ENCODE measurements around the gene FOXF1. TPM values are rescaled to one million over a fixed set of nuclear protein-coding genes. Genes with fewer than 3 reads are reported as not detected.

The FOXF1 gene
- total and polyA plus RNA-seq, 12 donors, result 0.07 to 0.64 (median 0.27) TPM; not detected in 3

DNA sequence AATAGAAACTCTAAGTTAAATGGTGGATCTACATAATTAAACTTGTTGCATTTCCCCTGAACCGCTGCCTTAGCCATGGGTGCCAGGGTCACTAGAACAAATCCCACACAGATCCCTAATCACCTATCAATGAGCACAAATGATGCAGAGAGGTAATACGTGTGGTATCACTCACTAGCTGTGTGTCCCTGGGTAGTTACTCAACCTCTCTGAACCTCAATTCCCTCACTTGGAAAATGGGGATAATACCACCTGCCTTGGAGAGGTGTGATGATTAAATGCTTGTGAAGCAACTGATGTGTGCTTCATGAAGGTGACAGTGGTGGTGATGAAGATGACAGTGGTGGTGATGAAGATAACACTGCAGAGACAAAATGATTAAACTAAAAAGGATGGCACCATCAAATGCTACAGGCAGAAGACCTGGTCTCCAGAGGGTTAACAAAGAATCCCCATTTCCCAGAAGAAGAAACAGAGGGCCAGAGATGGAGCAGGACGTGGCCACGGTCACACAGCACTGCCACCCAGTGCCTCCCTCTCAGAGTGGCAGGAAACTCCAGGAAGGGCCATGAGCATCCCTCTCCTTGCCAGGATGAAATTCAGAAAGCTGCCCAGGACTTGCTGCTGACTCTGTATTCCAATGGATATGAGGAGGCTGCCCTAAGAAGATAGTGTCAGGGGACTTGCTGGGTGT, 17.9 kb upstream of the FOXF1 start:
- no peaks in the 10 kb centered on the region for H3K4me1 ChIP-seq (replicated peaks in 1 of 2)

DNA sequence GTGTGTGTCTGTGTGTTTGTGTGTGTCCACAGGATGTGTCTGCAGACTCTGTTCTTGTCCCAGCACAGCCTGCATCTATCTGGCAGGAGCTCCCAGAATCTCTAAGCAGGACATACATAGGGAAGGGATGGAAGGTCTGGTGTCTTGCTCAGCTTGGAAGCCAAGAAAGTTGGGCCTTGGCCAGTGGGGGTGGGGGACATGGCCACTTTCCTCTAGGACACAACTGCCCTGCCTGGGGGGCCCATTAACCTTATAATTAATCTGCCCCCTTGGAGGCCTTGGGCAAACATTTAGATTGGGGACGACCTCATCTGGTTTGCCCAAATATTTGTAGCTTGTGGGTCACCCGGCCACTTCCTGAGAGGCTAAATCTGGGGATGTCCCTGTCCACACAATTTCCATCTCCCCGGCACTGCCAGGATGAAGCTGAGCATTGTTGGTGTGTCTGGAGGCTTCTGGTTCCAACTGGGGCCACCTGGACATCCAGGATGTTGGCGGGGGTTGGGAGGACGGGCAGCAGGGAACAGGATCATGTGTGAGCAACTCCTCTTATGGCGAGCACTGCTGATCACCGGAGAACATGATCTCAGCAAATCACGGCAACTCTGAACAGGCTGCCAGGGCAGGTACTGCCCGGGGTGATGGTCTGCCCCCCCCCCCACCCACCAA, 17.2 kb upstream of the FOXF1 start:
- Histone ChIP-seq H3K36me3 (replicated peaks in 1 of 2) (no peaks in the 10 kb centered on the region), H3K4me3 (no peak overlapping the region), H3K4me1 (replicated peaks in 1 of 2) (no peaks in the 10 kb centered on the region), H3K27me3 (peaks cover 64% of the 10 kb centered on the region), H3K9me3 (replicated peaks in 1 of 3) (no peaks in the 10 kb centered on the region), H3K27ac (no peak overlapping the region)
- DNase-seq, result no peak
- TF ChIP-seq, protein P1, sequence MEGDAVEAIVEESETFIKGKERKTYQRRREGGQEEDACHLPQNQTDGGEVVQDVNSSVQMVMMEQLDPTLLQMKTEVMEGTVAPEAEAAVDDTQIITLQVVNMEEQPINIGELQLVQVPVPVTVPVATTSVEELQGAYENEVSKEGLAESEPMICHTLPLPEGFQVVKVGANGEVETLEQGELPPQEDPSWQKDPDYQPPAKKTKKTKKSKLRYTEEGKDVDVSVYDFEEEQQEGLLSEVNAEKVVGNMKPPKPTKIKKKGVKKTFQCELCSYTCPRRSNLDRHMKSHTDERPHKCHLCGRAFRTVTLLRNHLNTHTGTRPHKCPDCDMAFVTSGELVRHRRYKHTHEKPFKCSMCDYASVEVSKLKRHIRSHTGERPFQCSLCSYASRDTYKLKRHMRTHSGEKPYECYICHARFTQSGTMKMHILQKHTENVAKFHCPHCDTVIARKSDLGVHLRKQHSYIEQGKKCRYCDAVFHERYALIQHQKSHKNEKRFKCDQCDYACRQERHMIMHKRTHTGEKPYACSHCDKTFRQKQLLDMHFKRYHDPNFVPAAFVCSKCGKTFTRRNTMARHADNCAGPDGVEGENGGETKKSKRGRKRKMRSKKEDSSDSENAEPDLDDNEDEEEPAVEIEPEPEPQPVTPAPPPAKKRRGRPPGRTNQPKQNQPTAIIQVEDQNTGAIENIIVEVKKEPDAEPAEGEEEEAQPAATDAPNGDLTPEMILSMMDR (IDR thresholded peaks at IDR 0.05), result no peak
- TF ChIP-seq POLR2A (IDR thresholded peaks at IDR 0.05), result no peak
- 26 to 37% (median 29%) methylated on average over 7 to 9 of the region's 9 CpGs for WGBS, 4 donors
- intact Hi-C loops (cut with DNase I), result no loop called here

More for the DNA sequence above, 17.9 kb upstream of the FOXF1 start:
- Histone ChIP-seq H3K36me3 (replicated peaks in 1 of 2) (no peaks in the 10 kb centered on the region), H3K9me3 (replicated peaks in 1 of 3) (no peaks in the 10 kb centered on the region), H3K4me3 (no peak overlapping the region), H3K27ac (no peak overlapping the region), H3K27me3 (peaks cover 57% of the 10 kb centered on the region)
- intact Hi-C loops (cut with DNase I), result no loop called here
- WGBS, 4 donors, result 43 to 60% (median 52%) methylated on average over 3 to 4 of the region's 4 CpGs
- DNase-seq, result no peak
- no peak for TF ChIP-seq POLR2A (IDR thresholded peaks at IDR 0.05)
- TF ChIP-seq, protein P1 (IDR thresholded peaks at IDR 0.05), result no peak

DNA sequence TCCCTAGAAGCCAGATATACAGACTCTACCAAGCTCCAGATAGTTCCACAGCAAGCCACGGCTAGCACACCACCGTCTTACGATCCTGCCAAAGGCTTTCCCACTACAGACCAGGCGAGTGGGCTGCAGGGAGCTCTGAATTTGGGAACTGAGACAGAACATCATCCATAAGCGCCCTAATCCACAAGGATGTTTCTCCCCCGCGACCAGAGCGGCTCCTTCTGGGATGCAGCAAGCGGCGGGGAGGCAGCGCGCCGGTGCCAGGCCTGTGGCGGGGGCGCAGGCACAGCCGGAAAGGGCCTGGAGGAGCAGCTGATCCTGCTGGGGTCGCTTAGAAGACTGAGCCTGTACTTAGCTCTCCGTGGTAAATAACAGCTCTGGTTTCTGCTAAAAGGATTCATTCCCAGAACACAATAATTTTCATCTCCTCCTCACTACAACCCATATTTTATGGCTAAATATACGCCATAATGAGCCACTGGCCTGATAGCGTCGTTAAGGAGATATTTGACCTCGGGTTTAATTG, 16.2 kb upstream of the FOXF1 start:
- H3K4me3 ChIP-seq, result no peak overlapping the region
- no peaks in the 10 kb centered on the region for H3K36me3 ChIP-seq (replicated peaks in 1 of 2)
- no peak overlapping the region for H3K27ac ChIP-seq
- no peaks in the 10 kb centered on the region for H3K9me3 ChIP-seq (replicated peaks in 1 of 3)
- no peak for DNase-seq
- intact Hi-C loops (cut with DNase I), result no loop called here
- H3K27me3 ChIP-seq, result peaks cover 69% of the 10 kb centered on the region
- TF ChIP-seq POLR2A (IDR thresholded peaks at IDR 0.05), result no peak
- TF ChIP-seq, protein P1 (IDR thresholded peaks at IDR 0.05), result no peak
- 8 to 23% (median 13%) methylated on average over 8 to 22 of the region's 22 CpGs for WGBS, 4 donors
- no peaks in the 10 kb centered on the region for H3K4me1 ChIP-seq (replicated peaks in 1 of 2)

DNA sequence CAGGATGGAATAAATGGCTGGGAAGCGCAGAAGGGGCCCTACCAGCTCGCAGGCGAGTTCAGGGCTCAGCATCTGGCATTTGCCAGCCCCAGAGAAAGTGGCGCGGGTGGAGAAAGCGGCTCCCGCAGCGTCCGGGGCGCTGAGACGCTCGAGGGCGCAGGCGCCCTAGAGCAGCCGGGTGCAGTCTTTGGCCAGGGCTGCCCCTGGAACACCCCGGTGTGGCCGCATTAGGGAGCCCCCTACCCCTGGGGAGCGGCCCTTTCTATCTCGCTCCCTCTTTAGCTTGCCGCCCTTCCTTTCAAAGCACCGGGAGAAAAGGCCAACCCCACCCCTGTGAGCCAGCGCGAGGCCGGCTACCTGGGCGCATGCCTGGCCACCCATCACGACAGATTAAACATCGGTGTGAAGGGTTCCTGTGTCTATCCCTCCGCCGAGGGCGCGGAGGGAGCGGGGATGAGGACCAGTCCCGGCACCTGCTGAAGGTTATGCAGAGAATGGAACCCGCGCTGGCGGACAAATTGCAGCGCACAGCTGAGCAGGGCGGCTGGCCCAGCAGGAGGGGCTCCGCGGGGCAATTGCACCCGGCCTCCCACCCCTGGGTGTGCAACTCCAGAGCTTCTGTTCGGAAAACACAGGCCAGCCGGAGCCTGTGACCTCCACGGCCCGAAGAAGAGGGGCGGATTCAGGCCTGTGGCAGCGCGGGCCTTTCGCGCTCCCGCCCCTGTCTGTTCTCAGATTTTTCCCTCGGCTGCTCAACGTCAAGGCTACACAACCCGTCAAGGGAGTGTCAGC, 15.6 kb upstream of the FOXF1 start:
- intact Hi-C loops (cut with DNase I), result no loop called here
- Histone ChIP-seq H3K36me3 (replicated peaks in 1 of 2) (no peaks in the 10 kb centered on the region), H3K27ac (no peak overlapping the region), H3K27me3 (peaks cover 70% of the 10 kb centered on the region), H3K4me1 (replicated peaks in 1 of 2) (no peaks in the 10 kb centered on the region), H3K9me3 (replicated peaks in 1 of 3) (no peaks in the 10 kb centered on the region), H3K4me3 (no peak overlapping the region)
- DNase-seq, result no peak
- TF ChIP-seq, protein P1 (IDR thresholded peaks at IDR 0.05), result no peak
- no peak for TF ChIP-seq POLR2A (IDR thresholded peaks at IDR 0.05)
- WGBS, 4 donors, result 5 to 20% (median 8%) methylated on average over 23 to 54 of the region's 54 CpGs
